ENCODE results near the gene MYEOV.

MYEOV gene

GRCh38 chr11:69304258-69304657 is 10.3 kb downstream of the MYEOV start:
- no peak for DNase-seq

GRCh38 chr11:69304686-69305085 is 10.7 kb downstream of the MYEOV start:
- no peak for DNase-seq

GRCh38 chr11:69305885-69306540 is 12.1 kb downstream of the MYEOV start:
- DNase-seq, result no peak

- DNase-seq, result no peak
Observed at GRCh38 chr11:69306821-69307220, 12.9 kb downstream of the MYEOV start.

- DNase-seq, result no peak
Observed at GRCh38 chr11:69307421-69307820, 13.5 kb downstream of the MYEOV start.

GRCh38 chr11:69307871-69308431 is 14.0 kb downstream of the MYEOV start:
- no peak for DNase-seq

GRCh38 chr11:69308491-69308911 is 14.5 kb downstream of the MYEOV start:
- no peak for DNase-seq

GRCh38 chr11:69308936-69309615 is 15.1 kb downstream of the MYEOV start:
- no peak for DNase-seq

- no peak for DNase-seq
Observed at GRCh38 chr11:69309631-69310280, 15.8 kb downstream of the MYEOV start.

- no peak for DNase-seq
Observed at GRCh38 chr11:69310351-69310750, 16.4 kb downstream of the MYEOV start.

GRCh38 chr11:69310934-69311766 is 17.2 kb downstream of the MYEOV start:
- peak; percentile 70 for DNase-seq

GRCh38 chr11:69311767-69312385 is 17.9 kb downstream of the MYEOV start:
- peak; percentile 68 for DNase-seq

GRCh38 chr11:69312453-69313404 is 18.8 kb downstream of the MYEOV start:
- no peak for DNase-seq

- no peak for DNase-seq
Observed at GRCh38 chr11:69313992-69314391, 20.0 kb downstream of the MYEOV start.

GRCh38 chr11:69314555-69314954 is 20.6 kb downstream of the MYEOV start:
- DNase-seq, result no peak

- no peak for DNase-seq
Observed at GRCh38 chr11:69316956-69317355, 23.0 kb downstream of the MYEOV start.

GRCh38 chr11:69317401-69318092 is 23.6 kb downstream of the MYEOV start:
- DNase-seq, result no peak

- DNase-seq, result no peak
Observed at GRCh38 chr11:69318093-69318420, 24.1 kb downstream of the MYEOV start.

- DNase-seq, result no peak
Observed at GRCh38 chr11:69319255-69320106, 25.5 kb downstream of the MYEOV start.

GRCh38 chr11:69320326-69320725 is 26.4 kb downstream of the MYEOV start:
- DNase-seq, result no peak
